ENCODE measurements around the gene ATP6V1A. TPM values are rescaled to one million over a fixed set of nuclear protein-coding genes. Genes with fewer than 3 reads are reported as not detected.

Gene ATP6V1A
- total RNA-seq, 1 donor from 2014 or later = 63.1 TPM

GRCh38 chr3:113791381-113791780 lies 44.5 kb downstream of the ATP6V1A start:
- Mint-ChIP-seq H3K27me3 (ENCODE audit: low read depth) (no peaks in the 10 kb centered on the region), H3K9me3 (ENCODE audit: low read depth) (no peaks in the 10 kb centered on the region), H3K27ac (ENCODE audit: unreplicated experiment) (no peak overlapping the region), H3K36me3 (ENCODE audit: low read depth) (peaks cover 15% of the 10 kb centered on the region), H3K4me3 (ENCODE audit: unreplicated experiment) (no peak overlapping the region), H3K4me1 (ENCODE audit: low read depth) (peaks cover 7% of the 10 kb centered on the region)
- no peak for TF ChIP-seq CTCF (IDR thresholded peaks at IDR 0.05)
- no peak for DNase-seq (ENCODE audit: low spot score)

GRCh38 chr3:113794526-113794925 lies 47.7 kb downstream of the ATP6V1A start:
- peaks cover 1% of the 10 kb centered on the region for H3K4me1 Mint-ChIP-seq (ENCODE audit: low read depth)
- TF ChIP-seq CTCF (IDR thresholded peaks at IDR 0.05) = no peak
- peaks cover 18% of the 10 kb centered on the region for H3K36me3 Mint-ChIP-seq (ENCODE audit: low read depth)
- no peak for DNase-seq (ENCODE audit: low spot score)
- no peak overlapping the region for H3K27ac Mint-ChIP-seq (ENCODE audit: unreplicated experiment)
- H3K4me3 Mint-ChIP-seq (ENCODE audit: unreplicated experiment) = no peak overlapping the region
- no peaks in the 10 kb centered on the region for H3K9me3 Mint-ChIP-seq (ENCODE audit: low read depth)
- no peaks in the 10 kb centered on the region for H3K27me3 Mint-ChIP-seq (ENCODE audit: low read depth)

GRCh38 chr3:113795693-113796092 lies 48.9 kb downstream of the ATP6V1A start:
- no peaks in the 10 kb centered on the region for H3K9me3 Mint-ChIP-seq (ENCODE audit: low read depth)

GRCh38 chr3:113802795-113803455 lies 56.1 kb downstream of the ATP6V1A start:
- H3K4me3 Mint-ChIP-seq (ENCODE audit: unreplicated experiment) = no peak overlapping the region
- H3K9me3 Mint-ChIP-seq (ENCODE audit: low read depth) = no peaks in the 10 kb centered on the region
- no peaks in the 10 kb centered on the region for H3K27me3 Mint-ChIP-seq (ENCODE audit: low read depth)
- TF ChIP-seq CTCF (IDR thresholded peaks at IDR 0.05) = no peak
- no peak overlapping the region for H3K27ac Mint-ChIP-seq (ENCODE audit: unreplicated experiment)
- no peak for DNase-seq (ENCODE audit: low spot score)
- H3K36me3 Mint-ChIP-seq (ENCODE audit: low read depth) = peaks cover 37% of the 10 kb centered on the region
- H3K4me1 Mint-ChIP-seq (ENCODE audit: low read depth) = no peaks in the 10 kb centered on the region

More at GRCh38 chr3:113795693-113796092, 48.9 kb downstream of the ATP6V1A start:
- DNase-seq (ENCODE audit: low spot score) = no peak
- H3K4me1 Mint-ChIP-seq (ENCODE audit: low read depth) = no peaks in the 10 kb centered on the region
- peaks cover 20% of the 10 kb centered on the region for H3K36me3 Mint-ChIP-seq (ENCODE audit: low read depth)
- no peaks in the 10 kb centered on the region for H3K27me3 Mint-ChIP-seq (ENCODE audit: low read depth)
- H3K27ac Mint-ChIP-seq (ENCODE audit: unreplicated experiment) = no peak overlapping the region
- H3K4me3 Mint-ChIP-seq (ENCODE audit: unreplicated experiment) = no peak overlapping the region
- peak; percentile 51 for TF ChIP-seq CTCF (IDR thresholded peaks at IDR 0.05)

GRCh38 chr3:113804661-113805060 lies 57.8 kb downstream of the ATP6V1A start:
- no peak overlapping the region for H3K27ac Mint-ChIP-seq (ENCODE audit: unreplicated experiment)
- H3K4me3 Mint-ChIP-seq (ENCODE audit: unreplicated experiment) = no peak overlapping the region

More at GRCh38 chr3:113804661-113805060, 57.8 kb downstream of the ATP6V1A start:
- H3K9me3 Mint-ChIP-seq (ENCODE audit: low read depth) = no peaks in the 10 kb centered on the region
- TF ChIP-seq CTCF (IDR thresholded peaks at IDR 0.05) = no peak
- no peaks in the 10 kb centered on the region for H3K27me3 Mint-ChIP-seq (ENCODE audit: low read depth)
- DNase-seq (ENCODE audit: low spot score) = no peak
- peaks cover 32% of the 10 kb centered on the region for H3K36me3 Mint-ChIP-seq (ENCODE audit: low read depth)
- H3K4me1 Mint-ChIP-seq (ENCODE audit: low read depth) = no peaks in the 10 kb centered on the region

Measured in chondrocyte (in vitro differentiated cells).